GM10266 (cell line): ENCODE data around the gene CHD6.
A peak's percentile ranks its signal among the peaks of the same experiment; 100 is the strongest.

Experiments
- DNase-seq: peaks from one replicate; pipeline ENCODE4 v3.0.0; 2012; ENCODE audit errors: extremely low spot score
- TF ChIP-seq, protein P1 (sequence below): IDR thresholded peaks from 2 replicates; pipeline ENCODE4 v1.5.1; 2012; ENCODE audit warnings: mild to moderate bottlenecking, low read depth; ENCODE audit not compliant: control insufficient read depth, insufficient read depth; ENCODE audit errors: missing control alignments

The CHD6 gene

DNA sequence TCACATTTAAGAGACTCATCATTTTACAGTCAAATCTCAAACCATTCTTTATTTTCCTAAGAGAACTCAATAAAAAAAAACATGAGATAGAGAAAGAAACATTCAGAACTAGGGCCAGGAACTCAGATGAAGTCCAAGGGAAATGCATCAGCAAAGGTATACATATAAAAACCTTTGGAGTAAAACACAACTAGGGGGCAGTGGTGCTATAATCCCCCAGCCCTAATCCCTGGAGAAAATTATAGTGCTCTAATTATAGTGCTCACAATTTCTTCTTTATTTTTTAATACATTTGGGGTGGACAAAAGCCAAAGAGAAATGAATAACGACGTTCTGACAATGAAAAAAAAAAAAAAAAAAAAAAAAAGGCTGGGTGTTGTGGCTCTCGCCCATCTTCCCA, 151.0 kb downstream of the CHD6 start:
- TF ChIP-seq, protein P1, sequence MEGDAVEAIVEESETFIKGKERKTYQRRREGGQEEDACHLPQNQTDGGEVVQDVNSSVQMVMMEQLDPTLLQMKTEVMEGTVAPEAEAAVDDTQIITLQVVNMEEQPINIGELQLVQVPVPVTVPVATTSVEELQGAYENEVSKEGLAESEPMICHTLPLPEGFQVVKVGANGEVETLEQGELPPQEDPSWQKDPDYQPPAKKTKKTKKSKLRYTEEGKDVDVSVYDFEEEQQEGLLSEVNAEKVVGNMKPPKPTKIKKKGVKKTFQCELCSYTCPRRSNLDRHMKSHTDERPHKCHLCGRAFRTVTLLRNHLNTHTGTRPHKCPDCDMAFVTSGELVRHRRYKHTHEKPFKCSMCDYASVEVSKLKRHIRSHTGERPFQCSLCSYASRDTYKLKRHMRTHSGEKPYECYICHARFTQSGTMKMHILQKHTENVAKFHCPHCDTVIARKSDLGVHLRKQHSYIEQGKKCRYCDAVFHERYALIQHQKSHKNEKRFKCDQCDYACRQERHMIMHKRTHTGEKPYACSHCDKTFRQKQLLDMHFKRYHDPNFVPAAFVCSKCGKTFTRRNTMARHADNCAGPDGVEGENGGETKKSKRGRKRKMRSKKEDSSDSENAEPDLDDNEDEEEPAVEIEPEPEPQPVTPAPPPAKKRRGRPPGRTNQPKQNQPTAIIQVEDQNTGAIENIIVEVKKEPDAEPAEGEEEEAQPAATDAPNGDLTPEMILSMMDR = no peak
- DNase-seq = no peak

DNA sequence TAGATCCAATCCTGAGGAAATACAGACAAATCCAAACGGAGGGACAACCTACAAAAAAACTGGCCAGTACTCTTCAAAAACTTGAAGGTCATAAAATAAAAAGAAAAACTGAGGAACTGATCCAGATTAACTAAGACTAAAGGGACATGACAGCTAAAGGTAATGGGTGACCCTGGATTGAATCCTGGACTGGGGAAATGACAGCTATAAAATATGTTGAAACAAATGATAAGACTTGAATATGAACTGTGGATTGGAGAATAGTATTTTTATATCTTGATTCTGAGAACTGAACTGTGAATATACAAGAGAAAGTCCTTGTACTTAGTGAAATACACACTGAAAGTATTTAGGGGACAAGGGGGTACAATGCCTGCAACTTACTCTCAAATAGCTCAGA, 154.6 kb downstream of the CHD6 start:
- no peak for DNase-seq
- TF ChIP-seq, protein P1 = no peak

DNA sequence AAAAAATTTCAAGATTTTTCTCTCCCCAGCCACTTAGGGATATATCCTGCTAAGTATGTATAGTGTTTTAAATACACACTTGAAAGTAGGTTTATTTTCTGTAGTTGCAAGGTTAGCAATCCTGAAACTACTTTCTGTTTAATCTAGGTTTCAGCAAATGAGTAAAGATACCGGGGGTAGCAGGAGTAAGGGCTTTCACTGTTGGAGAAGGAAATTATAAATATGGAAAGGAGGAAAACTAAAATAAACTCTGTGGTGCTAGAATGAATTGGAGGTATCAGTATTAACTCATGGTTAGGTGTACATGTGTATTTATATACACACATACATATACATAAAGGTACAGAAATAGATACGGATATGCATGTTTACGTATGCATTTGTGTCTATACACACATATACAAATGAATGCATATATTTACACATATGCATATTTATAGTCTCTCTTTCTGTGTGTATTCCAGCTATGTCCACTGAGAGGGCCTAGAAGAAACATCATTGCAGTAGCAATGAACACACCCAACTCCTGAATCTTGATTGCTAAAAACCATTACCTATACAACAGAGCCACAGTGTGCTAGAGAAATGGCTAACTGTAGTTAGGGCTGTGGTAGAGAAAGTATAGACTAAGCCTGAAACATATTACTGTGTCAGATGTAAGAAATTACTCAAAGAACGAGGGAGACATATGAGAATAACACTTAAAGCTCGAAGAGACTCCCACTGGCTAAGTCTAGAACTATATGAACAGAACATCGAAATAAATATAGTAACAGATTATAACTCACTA, 155.6 kb downstream of the CHD6 start:
- TF ChIP-seq, protein P1 = no peak
- DNase-seq = peak; percentile 44

DNA sequence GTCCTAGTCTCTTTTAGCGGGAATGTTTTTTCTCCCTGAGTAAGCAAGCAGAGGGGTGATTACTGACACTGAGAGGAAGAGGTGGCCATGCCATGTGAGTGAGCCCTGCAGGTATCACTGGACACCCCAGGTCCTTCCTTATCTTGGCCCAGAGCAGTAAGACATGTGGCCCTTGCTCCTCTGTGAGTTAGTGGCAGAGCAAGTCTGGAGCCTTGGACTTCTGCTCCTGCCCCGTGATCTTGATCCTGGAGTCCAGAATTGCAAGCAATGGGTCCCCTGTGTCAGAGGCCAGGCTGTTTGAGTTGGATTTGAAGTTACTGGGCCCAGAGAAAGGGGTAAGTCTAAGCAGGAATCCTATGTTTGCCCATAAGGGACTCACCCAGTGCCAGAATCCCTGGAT, 159.4 kb downstream of the CHD6 start:
- no peak for DNase-seq
- TF ChIP-seq, protein P1 = no peak

DNA sequence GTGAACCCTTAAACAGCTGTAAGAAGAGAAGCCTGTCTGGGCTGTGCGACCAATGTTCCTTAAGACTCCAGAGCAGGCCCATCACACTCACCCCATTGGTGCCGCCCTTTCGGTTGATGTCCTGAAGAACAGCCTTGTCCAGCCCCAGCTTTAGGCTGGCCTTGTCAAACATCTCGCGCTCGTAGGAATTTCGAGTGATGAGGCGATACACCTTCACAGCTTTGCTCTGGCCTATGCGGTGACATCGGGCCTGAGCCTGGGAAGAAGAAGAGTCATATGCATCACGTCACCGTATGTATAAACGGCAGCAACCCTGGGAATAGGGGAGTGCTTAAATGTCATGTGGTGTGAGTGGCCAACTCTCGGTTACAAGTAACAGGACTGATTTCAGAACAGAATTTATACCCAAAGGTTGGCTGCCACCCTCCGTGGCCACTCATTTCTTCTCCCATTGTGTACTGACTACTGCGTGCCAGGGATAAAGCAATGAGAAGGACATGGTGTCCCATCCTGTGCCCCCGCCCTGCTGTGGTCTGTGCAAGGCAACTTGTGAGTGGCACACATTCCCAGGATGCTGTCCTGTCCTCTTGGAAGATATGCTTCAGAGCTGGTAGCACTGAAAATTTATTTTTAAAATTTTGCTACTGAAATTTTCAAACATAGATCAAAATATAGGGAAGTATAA, 160.9 kb downstream of the CHD6 start:
- no peak for DNase-seq
- TF ChIP-seq, protein P1 = no peak

DNA sequence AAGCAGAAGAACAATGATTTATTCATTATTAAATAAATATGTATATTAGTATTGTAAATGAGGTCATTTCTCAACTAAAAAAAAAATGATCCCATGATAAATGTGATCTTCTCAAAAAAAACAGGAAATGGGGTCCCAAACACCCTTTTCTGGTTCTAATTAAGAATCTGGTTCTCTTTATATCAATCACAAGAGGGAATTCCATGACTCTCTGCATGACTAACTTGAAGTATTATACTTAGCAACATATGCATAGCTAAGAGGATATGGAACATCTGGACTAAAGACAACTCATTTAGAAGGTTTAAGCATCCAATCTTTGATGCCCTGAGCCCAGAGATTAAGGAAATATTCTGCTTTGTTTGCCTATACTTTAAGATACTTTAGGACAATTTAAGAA, 161.8 kb downstream of the CHD6 start:
- TF ChIP-seq, protein P1 = no peak
- no peak for DNase-seq

DNA sequence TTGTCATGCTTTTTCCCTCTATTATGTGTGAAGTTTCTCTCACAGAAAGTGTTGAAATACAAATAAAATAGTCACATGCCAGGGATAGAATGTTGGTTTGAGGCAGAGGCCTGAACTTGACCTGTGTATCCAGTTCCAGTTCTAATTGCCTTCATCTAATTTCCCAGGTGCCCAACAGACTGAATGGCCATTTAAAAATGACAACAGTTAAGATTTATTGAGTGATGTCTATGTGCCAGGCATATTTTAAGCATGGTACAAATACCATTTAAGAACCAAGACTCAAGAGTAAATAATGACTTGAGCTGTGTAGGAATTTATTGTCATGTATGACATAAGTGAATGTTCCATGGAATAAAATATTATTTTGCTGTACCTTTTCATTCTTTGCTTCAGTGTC, 163.9 kb downstream of the CHD6 start:
- TF ChIP-seq, protein P1 = no peak
- no peak for DNase-seq
